GM18951 (cell line): Measurements from ENCODE around the gene CKM.
"Not testable (repeated sequence)": the region's sequence is repeated elsewhere in the genome, so short reads cannot be mapped to it uniquely, and the experiment has no call there.

Experiments
- POLR2A ChIP-seq: IDR thresholded peaks from 4 replicates; pipeline ENCODE4 v1.6.1; 2011; ENCODE audit warnings: mild to moderate bottlenecking; ENCODE audit not compliant: insufficient read length, insufficient read depth; ENCODE audit errors: extremely low read depth
- in situ Hi-C: fragments of 300-500 bp; cut with MboI; formaldehyde crosslinking; loops from one replicate; pipeline ENCODE4 v1.12.0; 2022; ENCODE audit warnings: low sequenced_read_pairs, mixed read lengths, inconsistent platforms; ENCODE audit not compliant: unreplicated experiment

The CKM gene

DNA sequence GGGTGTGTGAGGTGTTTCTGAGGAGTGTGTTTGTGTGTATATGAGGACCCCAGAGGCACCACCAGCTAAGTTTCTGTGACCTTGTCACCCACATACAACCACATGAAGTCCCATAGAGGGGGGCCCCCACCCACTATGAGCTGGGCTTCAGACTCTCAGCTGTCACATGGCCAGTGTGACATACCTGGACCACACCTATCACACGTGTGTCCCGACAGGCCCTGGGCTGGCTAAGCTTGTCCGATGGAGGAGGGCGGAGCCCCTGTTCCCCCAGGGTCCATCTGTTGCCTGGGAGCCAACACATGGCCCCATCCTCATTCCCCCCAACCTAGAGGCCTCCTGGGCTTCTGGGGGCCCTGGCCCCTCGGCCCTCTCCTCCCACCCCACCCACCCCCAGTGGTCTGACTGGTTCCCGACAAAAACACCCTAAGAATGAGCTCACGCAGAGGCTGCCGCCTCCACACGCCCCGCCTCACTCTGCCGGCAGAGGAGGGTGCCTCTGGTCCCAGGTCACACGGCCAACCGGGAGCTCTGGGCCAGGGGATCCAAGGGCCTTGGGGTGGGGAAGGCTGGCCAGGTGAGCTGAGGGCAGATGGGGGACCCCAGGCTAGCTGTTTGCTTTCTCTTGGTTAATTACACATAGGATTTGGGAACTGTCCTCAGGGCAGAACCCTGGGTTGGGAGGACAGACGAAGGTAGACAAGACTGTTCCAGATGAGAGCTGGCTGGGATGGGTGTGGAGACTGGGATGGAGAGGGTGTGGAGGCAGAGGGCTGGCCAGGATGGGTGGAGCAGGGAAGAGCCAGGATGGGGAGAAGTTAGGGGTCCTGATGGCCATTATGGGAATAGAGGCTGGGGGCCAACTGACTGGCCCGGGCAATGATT, 22.2 kb upstream of the CKM start:
- in situ Hi-C loops, result no loop called here

DNA sequence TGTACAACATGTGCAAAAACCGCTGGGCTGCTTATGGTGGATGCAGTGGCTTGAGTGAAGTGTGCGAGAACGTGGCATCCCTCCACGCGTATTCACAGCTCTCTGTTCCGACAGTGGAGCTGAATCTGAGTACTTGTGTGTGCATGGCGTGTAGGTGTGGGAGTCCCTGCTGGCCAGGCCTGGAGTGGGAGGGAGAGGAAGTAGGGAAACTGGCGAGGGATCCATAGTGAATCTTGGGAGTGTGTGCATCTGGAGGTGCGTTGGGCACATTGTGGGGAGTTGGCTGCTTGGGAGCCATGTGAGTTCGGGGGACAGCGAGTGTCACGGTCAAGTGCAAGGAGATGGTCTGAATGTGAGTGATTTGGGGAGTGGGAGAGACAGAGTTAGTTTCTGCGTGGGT, 20.2 kb upstream of the CKM start:
- TF ChIP-seq POLR2A, result no peak
- in situ Hi-C loops, result no loop called here

More for the DNA sequence above, 22.2 kb upstream of the CKM start:
- TF ChIP-seq POLR2A, result no peak

DNA sequence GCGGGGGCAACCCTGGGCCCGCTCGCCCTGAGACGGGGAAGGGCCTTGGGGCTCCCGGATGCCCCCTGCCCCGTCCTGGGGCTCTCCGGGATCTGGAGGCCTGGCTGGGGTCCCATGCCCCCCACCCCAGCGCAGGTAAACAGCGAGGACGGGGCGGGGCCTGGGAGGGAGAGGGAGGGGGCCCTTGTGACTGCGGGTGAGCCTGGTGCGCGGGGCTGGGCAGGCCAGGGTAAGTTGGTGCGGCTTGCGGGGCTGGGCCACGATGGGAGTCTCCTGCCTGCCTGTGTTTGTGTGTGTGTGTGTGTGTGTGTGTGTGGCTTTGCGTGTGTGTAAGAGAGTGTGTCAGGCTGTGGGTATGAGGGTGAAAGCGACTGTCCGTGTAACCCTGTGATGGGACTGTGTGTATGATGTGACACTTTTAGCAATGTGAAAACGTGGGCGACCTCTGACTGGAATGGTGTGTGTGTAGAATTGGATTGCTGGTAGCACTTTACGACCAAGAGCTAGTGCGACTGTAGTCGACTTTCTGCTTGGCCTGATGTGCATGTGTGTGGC, 18.3 kb upstream of the CKM start:
- no peak for TF ChIP-seq POLR2A
- in situ Hi-C loops, result no loop called here

DNA sequence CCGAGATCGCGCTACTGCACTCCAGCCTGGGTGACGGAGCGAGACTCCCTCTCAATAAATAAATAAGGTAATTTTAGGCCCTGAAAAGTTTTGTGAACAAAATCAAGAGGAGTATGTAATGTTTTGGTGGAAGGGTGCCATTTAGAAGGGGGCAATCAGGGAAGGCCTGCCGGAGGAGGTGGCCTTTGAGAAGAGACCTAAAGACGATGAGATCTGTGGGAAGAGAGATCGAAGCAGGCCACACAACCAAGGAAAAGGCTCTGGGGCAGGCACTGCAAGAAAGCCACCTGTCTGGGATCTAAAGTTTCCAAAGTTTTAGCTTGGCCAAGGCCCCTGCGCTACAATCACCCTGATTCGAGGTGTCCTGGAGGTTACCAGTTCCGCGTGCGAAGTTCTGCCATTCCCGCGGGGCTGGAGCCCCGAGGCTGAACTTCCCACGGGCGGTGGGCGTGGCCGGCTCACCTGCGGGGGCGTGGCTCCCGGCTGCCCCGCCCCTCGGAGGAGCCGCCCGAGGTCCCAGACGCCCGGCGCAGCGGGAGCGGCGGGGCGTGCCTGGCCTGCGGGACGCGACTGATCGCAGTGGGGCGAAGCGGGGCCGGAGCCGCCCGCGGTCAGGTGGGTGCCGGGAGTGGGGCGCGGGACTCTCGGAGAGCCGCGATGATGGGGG, 17.7 kb upstream of the CKM start, which contains the start of gene KLC3:
KLC3 (plus strand) TSS at position 519 of the 667 bp plus-strand sequence. CDS start 4,792 bp downstream, outside the sequence.
- in situ Hi-C loops, result no loop called here
- no peak for TF ChIP-seq POLR2A

DNA sequence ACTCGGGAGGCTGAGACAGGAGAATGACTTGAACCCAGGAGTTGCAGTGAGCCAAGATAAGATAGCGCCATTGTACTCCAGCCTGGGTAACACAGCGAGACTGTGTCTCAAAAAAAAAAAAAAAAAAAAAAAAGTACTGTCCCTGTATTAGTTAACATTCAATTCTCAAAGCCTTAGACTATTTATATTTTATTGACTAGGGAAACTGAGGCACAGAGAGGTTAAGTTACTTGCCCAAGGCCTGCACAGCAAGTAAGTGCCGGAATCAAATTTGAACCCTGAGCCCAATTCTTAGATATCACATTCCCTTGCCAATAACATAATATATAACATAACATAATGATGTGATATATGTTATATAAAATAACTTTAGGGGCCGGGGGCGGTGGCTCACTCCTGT, 17.0 kb upstream of the CKM start:
- in situ Hi-C loops, result no loop called here

DNA sequence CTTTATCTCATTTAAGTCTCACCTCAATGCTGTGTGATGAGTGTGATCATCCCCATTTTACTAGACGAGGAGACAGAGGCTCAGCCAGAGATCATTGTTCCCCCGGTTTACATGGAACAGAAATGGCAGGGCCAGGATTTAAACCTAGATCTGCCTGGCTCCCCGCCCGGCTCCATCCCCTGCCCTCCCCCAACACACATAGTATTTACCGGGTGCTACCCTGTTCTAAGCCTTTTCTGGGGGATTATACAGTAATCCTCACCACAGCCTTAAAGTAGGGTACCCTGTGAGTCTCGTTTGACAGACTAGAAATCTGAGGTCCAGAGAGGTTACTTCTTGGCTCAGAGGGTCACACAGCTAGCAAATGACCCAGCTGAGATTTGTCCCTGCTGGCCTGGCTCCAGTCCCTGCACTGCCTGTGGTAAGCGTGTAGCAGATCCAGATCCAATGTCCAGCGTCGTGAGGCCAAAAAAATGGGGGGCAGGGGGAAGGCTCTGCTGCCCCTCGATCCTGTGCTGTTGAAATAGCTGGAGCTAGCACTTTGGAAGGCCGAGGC, 14.1 kb upstream of the CKM start:
- TF ChIP-seq POLR2A, result no peak
- in situ Hi-C loops, result no loop called here

More for the DNA sequence above, 17.0 kb upstream of the CKM start:
- TF ChIP-seq POLR2A, result no peak

DNA sequence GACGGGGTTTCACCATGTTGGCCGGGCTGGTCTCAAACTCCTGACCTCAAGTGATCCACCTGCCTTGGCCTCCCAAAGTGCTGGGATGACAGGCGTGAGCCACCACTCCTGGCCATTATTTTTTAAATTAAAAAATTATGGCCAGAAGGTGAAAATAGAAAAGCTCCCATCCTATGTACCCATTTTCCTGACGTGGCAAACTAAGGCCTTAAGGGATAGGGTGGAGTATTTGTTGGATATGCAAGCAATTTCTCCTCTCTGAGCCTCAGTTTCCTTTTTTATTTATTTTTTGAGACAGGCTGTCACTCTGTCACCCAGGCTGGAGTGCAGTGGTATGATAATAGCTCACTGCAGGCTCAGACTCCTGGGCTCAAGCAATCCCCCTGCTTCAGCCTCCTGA, 12.2 kb upstream of the CKM start:
- in situ Hi-C loops, result not testable (repeated sequence)

DNA sequence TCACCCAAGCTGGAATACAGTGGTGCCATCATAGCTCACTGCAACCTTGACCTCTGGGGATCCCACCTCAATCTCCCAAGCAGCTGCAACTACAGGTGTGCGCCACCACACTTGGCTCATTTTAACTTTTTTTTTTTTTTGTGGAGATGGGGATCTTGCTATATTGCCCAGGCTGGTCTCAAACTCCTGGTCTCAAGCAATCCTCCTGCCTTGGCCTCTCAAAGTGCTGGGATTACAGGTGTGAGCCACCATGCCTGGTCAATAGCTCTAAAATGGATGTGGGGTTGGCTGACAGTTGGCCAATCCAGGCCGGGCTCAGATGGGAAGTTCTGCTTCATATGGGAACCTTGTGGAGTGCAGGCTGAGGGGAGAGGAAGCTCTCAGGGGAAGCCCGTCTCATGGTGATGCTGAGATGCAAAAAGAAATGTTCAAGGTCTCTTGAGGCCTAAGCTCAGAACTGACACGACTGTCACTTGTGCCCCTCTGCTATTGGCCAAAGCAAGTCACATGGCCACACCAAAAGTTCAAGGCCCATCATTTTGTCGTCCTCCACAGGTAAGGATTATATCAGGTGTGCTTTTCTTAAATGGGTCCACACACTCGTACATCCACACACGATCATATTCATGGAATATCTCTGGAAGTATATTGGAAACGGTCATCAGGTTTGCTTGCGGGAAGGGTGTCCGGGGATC, 11.1 kb upstream of the CKM start:
- no peak for TF ChIP-seq POLR2A
- in situ Hi-C loops, result no loop called here

DNA sequence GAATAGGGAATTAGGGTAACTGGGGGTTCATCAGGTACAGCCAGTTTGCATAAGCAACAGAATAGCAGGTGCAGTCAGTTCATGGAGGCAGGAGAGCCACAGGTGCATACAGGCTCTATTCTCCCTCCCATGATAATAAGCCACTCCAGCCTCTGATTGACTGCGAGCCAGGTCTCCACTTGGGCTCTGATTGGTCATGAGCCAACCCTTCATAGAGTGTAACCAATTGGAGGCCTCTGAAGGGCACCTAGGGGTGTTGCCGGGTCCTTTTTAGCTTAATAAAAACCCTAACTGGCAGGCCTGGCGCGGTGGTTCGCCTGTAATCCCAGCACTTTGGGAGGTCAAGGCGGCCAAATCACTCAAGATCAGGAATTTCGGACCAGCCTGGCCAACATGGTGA, 8.7 kb upstream of the CKM start:
- in situ Hi-C loops, result no loop called here
- TF ChIP-seq POLR2A, result no peak

DNA sequence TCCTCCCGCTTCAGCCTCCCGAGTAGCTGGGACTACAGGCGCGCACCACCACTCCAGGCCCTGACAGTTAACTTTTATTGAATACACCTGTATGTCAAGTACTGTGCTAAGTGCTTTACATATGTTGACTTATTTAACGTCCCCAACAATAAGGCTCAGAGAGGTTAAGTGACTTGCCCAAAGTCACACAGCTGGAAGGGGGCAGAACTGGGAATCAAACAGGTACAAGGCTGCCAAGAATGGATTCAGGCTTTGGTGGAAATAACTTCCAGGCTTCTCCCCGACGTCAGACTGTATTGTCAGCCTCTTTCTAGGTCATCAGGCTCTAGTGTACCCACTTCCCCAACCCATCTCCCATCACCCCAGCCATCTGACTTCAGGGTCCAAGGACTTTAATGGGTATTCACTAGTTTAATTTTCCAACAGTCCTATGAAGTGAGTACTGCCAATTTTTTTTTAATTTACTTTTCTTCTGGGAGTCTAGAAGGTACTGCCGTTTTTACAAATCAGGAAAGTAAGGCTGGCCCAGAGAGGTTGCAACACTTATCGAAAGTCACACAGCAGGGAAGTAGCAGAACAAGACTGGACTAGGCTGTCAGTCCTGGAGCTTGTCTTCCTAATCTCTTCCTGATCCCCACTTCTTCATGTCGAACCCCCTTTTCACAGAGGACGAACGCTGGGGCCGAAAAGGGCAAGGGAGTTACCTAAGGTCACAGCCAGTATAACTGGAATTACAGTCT, 4.9 kb upstream of the CKM start:
- in situ Hi-C loops, result no loop called here
- no peak for TF ChIP-seq POLR2A

DNA sequence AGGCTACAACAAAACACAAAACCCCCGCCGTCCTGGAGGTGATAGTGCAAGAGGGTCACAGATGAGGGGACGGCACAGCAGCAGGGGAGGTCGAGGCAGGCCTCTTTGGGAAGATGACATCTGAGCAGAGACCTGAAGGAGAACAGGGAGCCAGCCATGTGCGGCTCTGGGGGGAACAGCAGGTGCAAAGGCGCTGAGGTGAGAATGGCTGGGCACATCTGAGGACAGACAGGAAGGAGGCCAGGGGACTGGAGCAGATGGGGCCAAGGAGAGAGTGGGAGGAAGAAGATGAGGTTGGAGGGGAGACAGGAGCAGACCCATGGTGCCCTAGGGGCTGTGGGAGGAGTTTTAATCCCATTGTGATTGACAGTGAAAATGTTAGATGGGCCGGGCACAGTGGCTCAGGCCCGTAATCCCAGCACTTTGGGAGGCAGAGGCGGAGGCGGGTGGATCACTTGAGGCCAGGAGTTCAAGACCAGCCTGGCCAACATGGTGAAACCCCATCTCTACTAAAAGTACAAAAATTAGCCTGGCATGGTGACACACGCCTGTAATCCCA, 1.8 kb upstream of the CKM start:
- in situ Hi-C loops, result no loop called here
- TF ChIP-seq POLR2A, result no peak

DNA sequence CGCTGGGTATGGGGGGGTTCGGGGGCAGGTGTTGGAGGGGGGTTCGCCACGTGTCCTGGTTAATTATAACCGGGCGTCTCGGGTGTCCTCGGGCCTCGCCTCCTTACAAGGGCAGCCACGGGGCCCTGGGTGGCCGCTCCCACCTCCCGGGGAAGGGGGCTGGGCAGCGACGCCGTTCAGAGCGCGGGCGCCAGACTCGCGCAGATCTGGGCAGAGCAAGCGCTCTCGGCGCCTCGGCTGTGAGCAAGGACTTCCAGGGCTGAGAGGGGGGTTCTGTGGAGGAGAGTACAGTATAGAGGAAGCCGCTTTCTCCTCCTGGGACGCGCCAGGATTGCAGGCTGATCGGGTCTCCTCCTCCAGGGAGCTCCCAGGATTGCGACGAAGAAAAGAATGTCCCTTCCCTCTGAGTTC, 1.0 kb upstream of the CKM start:
- in situ Hi-C loops, result no loop called here
- no peak for TF ChIP-seq POLR2A

DNA sequence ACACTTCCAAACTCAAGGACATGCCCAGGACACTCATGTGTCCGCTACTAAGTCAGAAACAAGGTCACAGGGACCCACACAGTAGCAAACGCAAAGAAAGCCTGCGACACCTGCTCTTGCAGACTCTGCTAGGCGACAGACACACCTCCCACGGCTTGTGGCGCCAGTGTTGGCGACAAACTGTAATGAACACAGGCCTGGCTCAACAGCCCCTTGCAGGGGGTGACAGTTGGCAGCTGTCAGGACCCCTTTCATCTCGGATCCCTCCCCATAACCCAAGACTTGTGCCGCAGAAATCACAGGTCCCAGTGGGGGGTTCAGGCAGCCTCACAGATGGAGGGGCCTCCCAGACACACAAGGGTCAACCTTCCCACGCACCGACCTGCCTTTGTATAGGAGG, 364 bp downstream of the CKM start:
- in situ Hi-C loops, result no loop called here

More for the DNA sequence above, 364 bp downstream of the CKM start:
- TF ChIP-seq POLR2A, result no peak
